HG03060 (cell line): ENCODE data around the gene AMER1.
A peak's percentile ranks its signal among the peaks of the same experiment; 100 is the strongest.
"Not testable (repeated sequence)": the region's sequence is repeated elsewhere in the genome, so short reads cannot be mapped to it uniquely, and the experiment has no call there.

Experiments
- ATAC-seq: cut with Tn5 transposase; IDR thresholded peaks from one replicate; pipeline ENCODE4 v1.9.1; 2021; ENCODE audit warnings: low read depth, moderate number of reproducible peaks; ENCODE audit not compliant: unreplicated experiment

The AMER1 gene

DNA sequence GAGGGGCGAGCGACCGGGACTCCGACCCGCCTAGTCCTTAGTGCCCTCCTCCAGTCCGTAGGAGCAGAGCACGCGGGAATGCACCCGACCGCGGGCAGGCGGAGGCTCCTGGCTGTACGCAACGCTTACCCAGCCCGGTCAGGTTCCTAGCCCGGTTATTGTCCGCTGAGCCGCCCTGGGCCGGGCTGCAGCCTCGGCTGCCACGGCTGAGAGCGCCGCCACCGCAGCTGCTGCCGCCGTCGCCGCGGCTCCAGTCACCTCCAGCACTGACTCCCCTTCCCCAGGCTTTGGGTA is at the start of gene AMER1:
Gene AMER1 (minus strand): TSS at position 268 of the 294 bp plus-strand sequence. CDS start 12,422 bp downstream, outside the sequence.
- ATAC-seq = peak; percentile 21

DNA sequence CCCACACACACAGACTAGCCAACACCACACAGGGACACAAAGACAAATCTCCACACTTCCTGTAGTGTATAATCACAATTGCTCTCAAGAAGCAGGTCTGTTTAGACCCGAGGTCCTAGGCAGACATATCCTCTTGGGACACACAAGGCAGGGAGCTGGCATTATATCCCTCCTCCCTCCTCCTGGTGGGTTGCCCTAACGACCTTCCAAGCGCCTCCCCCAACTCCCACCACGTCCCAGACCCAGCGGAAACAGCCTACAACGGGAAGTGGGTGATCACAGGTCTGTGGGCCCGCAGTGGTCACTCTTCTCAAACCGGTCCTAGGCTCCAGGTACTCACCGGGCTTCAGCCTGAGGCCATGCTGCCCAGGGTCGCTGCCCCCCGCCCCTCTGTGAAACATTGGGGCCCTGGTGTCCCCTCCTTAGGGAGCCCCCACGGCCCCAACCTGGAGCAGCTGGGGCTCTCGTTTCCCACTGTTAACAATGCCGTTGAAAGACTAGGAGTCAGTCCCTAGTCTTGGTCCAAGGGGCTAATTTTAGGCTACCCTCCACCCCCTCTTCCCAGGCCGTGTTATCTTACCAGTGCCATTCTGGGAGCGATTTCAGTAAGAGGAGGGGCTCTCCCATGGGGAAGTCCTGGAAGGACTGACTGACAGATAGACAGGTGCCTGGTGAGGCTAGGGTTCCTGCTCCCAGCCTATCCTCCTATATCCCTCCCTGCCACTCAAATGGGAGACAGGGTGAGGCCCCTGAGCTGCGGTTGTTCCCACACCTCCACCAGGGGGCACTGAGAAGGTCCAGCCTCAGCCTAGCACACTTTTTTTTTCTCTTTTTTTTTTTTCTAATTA is 24.8 kb upstream of the AMER1 start, which contains the start of gene ASB12:
Gene ASB12 (minus strand): TSS at position 485 of the 848 bp plus-strand sequence. CDS start 4,957 bp downstream, outside the sequence.
- ATAC-seq = no peak

DNA sequence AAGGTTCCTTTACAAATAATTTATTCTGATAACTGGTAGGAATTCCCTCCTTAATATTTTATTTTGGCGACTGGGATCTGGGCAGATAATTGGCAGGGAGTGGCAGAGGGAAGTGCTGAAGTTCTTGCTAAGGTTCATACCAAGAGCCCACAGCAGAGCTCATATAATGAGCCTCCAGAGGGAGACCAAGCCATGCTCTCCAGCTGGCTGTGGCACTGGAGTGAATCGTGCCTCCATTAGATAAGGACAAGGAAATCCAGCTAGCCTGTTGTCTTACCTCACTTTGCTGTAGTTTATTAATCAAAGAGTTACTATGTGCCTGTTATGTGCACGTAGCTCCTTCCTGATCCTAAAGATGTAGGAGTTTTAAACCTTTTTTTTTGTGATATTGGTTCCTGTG is 23.6 kb upstream of the AMER1 start:
- no peak for ATAC-seq

DNA sequence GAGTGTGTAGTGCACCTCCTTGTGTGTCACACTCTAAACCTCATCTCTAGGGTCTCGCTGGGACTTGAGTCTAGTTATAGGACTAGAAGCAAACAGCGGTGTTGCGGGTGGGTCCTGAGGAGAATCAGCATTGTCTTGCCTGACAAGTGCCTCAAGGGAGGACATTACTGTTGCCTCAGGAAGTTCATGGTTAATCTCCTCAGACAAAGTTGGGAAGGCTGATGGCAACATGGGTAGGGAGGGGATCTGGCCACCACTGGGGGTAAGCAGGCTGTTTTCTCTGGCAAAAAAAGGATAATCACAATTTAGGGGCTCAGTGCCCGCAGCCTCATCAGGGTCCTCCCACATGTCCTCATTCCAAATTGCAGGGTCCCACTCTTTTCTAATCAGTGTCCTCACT is 12.5 kb upstream of the AMER1 start:
- ATAC-seq = no peak

DNA sequence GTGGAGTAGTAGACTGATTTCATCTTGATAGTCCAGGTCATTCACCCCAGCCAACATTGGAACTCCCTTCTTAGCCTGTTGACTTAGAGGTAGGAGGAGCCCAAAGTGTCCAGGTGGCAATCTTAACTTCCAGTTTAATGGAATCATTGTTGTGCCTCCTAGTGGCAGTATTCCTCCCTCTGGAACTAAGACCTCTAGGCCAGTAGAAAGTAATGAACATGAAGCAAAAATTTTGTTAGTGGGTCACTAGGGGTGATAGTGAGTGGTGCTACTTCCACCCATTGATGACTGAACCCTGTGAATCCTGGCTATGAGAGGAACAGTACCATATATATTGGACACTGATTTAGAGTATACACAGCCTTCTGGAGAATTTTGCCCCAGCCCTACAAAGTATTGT is 8.5 kb upstream of the AMER1 start:
- ATAC-seq = not testable (repeated sequence)

DNA sequence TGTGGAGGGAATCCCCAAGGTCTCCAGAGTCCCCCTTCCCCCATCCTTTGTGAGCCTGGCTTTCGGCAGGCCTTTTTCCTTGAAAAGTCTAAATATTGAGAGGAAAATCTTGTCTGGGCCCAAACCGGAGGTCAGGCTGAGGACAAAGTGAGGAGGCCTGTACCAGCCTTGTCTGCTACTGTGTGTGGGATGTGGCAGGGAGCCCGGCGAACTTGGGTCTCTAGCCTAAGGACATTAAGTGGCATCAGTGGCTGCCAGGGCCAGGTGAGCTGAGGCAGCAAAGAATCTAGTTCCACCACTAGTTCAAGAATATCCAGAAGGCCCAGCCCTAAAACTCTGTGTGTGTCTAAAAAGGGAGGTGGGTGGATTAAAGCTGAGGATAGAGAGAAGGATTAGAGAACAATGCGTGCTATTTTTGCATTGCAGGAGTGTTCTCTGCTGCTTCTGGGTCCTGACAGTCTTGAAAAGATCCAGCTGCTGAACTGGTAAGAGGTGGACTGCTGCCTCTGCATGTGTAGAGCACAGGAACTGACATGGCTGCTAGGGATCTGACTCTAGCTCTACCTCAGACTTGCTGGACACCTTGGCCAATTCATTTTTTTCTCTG is 1.2 kb upstream of the AMER1 start:
- ATAC-seq = no peak

DNA sequence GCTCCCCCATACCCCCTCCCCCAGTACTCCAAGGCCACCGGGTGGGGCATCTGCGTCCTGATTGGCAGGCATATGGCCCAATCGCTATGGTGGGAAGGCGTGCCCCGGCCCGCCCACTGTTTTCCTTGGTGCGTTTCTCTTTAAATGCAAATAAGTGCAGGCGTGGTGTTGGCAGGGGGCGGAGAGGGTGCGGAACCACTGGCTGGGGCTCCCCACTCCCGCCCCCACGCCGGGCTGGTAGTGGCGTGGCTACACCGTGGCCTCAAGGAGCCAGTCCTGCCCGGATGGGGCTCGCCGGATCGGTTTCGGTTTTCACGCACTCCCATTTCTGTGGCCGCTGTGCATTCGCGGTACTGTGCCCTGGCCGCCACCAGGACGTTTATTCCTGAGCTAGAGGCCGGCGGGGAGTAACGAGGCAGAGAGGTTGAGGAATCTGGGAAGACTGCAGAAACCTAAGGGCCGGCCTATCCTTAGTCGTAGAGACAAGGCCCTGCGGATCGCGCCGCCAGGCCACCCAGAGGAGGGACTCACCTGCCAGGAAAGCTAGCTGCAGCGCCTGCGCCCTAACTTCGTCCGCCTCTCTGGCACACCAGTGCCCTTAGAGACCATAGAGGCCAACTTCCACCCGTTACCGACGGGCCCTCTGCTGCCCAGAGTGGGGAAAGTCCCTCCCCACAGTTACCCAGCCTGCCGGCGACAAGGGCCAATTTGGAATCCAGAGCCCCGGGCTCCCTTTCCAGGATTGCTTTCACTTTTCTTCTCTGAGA is 410 bp upstream of the AMER1 start:
- peak; percentile 90 for ATAC-seq

DNA sequence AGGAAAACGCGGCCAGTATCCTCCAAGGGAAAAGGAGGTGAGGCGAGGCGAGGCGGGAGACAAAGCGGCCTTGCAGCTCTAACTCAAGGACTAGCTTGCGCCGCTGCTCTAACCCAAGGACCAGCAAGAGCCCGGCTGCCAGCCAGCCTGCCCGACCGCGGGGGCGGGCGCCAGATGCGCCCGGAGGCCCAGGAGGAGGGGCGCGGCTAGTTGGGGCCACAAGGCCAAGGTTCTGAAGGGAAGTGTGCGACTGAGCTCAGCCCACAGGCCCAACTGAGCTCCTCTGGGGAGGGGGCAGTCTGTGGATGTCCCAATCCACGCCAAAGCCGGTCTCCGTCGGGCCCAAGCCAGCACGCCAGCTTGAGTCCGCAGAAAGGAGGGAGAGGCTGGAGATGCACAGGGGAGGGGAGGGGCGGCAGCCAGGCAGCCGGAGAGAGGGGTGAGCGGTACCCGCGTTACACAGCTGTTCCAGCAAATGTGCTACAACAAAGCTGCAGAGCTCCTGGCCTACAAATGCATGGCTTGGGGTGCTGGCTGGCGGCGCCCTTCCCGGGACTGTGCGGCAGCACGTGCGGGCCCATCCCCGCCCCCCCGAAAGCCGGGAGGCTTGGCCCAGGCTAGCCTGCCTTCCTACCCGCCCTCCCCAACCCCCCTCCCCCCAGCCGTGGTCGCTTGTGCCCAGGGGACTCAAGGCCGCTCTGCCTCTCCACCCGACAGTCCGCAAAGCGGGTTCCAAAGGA is 637 bp downstream of the AMER1 start:
- ATAC-seq = no peak

DNA sequence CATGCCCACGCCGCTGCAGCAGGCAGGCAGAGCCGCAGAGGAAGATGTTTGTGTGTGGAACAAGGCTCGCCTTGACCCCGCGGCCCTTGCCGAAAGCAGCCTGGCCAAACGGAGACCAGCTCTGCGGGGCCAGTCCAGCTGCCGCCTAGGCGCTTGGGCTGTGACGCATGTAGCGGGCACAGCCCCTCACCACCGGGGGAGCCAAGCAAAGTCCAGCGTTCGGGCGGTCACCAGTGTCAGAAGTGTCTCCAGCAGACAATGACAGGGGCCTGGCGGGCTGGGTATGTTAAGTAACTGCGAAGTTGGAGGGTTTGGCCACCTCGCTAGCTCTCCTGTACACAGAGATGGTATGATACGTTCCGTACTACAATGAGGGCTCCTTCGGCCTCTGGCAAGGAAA is 1.3 kb downstream of the AMER1 start:
- no peak for ATAC-seq

DNA sequence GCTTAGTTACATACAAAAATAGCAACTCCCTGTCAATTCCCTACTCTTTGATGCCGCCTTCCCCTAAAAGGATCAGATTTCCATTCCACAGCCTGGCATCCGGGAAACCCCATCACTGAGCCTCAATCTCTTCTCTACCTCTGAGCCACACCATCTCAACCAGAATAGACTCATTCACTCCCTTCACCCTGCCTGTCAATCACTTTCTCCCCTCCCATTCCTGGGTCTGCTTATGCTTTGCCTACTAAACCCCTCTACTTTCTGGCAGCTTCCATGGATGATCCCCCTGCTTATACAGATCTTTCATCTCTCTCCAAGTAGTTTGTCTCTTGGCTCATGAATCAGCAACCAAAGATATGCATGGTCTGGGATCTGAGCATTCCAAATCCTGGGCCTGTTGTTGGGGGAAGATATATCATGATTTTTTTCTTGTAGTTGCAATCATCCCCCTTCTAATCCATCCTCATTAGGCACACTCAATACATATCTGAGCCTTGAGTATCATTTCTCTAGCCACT is 2.6 kb downstream of the AMER1 start:
- no peak for ATAC-seq

DNA sequence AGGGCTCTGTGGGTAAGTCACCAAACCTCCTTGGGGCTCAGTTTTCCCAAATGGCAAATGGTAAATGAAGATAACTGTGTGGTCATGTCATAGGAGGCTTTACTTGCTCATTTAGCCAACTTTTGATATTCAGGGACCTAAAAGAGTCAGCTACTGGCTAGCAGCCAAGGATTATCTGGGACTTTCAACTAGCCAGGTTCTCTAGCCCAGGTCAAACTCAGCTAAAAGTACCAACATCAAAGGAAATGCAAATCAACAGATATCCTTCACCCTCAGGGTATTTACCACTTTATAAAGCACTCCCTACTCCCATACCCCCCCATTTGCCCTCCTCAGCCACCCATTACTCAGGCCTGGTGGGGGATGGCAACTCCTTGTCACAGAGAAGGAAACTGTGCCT is 7.5 kb downstream of the AMER1 start:
- no peak for ATAC-seq

DNA sequence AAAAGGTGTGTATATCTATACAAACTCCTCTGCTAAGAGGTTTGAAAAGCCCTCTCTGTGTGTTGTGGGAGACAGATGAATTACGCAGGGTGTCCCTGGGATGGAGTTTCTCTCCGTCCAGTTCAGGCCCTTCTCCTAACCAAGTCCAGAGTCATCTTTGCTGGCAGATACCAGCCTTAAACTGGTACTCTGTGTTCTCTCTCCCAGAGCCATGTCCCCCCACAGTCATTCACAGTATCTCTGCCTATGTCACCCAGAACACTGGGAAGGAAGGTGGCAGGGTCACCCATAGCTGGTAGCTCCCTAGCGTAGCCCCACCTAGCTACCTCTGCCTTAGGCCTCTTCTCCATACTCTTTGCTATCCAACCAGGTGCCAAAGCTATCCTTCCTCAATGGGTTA is 8.9 kb downstream of the AMER1 start:
- no peak for ATAC-seq

DNA sequence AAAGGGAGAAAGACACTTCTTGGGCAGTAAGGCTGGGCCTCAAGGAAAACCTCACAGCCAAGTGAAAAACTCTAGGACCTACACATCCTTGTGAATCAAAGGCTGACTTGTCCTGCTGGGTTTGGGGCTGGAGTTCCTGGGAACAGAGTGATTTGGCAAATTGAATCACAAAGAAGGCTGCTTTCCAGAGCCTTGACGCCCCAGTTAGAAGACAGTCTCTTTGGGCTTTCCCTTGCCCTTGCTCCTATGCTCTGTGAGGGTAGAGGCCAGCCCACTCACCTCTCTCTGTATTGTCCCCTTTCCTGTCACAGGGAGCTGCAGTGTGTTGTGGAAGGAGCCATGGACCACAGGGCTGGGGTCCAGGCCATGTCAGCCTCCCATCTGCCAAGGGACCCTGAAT is 9.6 kb downstream of the AMER1 start:
- ATAC-seq = no peak

DNA sequence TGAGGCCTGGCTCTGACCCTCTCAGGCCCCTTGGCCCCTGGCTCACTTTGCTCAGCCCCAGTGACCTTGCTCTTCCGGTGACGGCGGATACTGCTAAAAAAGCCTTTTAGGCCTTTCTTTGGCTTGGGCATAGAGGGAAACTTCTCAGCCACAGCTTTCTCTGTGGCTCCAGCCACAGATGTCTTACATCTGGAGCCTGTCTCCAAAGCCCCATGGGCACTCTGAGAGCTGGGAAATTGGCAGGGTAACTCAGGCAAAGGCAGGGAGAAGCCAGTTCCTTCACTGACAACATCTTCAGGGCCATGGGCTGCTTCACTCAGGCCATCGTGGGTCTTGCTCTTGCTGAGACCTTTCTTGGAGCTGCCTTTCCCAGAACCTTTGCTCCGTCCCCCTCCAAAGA is 12.8 kb downstream of the AMER1 start:
- no peak for ATAC-seq

DNA sequence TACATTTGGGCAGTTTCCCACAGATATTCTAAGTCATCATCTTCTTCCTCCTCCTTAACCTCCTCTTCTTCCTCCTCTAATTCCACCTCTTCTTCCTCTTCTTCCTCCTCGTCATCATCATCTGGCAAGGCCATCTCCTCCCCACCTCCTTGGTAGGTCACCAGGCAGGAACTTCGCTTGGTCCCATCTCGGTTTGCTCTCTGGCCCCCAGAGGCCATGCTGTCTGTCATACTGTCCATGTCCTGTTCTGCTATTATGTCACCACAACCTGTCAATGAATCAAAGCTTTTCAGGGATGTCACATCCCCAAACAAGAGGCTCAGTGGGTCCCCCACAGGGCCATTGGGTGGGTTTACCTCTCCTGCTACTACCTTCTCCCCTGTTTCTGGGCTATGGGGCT is 13.5 kb downstream of the AMER1 start:
- no peak for ATAC-seq

DNA sequence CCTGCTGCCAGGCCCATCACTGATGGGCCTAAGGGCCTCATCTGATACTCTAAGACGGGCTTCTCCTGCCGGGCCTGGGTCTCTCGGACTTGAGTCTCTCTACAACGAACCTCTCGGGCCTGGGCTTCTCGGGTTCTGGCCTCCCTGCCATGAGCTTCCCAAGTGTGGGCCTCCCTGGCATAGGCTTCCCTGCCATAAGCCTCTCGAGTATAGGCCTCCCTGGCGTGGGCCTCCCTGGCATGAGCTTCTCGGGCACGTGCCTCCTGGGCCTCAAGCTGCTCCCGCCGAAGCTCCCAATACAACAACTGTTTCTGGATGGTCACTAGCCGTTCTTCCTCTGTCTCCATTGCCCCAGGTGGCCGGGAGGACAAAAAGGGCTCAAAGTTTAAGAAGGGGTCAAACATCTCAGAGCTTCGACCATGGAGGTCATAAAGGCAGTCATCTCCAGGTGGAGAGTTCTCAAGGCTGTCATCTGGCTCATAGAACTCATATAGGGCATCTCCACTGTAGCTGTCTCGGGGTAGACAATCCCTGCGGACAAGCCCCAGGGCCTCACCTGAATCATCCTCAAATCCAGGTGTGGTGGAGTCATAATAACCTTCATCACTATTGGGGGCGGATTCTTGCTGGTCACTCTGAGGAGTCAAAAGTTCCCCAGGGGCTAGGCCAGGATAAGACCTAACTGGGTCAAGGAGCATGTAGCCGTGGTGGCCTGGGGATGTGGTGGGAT is 14.1 kb downstream of the AMER1 start:
- no peak for ATAC-seq

DNA sequence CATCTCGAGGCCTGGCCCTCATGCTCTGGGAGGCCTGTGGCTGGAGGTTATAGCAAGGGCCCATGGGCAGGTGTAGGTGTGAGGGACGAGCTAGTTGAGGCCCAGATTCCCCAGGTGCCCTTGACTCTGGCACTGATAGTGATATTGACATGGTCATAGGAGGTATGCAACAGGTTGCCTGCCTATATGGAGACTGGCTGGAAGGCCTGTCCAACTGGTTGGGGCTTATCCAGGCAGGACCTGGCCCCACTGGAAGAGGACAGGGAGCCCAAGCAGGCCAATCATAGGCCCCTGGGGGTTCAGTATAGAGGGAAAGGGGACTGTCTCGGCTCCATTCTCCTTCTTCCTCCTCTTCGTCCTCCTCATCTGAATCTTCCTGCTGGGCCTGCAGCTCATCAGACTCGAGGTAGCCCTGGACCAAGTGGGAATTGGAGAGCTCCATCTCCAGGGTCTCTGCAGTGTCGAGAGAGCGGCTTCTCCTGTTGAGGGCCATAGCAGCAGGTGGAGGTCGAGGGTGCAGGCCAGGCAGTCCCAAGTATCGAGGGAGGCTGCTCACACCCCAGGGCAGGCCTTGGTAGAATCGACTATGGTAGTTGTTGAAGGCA is 15.3 kb downstream of the AMER1 start:
- ATAC-seq = no peak

DNA sequence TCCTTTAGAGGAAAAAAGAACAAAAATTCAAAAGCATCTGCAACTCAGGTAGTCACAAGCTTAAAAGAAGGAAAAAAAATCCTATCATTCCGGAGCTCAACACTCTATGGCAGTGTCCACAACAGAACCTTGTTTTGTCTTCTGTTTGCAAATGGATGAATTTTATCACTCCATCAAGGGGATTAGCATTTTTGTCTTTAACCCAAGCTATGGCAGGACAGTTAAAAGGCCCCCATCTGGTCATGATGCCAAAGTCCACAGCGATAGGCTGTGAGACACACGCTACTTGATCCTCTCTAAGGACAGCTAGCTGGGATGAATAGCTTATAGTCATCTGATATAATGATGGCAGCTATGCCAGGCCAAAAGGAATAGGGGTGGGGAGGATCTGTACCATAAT is 16.6 kb downstream of the AMER1 start:
- ATAC-seq = no peak

DNA sequence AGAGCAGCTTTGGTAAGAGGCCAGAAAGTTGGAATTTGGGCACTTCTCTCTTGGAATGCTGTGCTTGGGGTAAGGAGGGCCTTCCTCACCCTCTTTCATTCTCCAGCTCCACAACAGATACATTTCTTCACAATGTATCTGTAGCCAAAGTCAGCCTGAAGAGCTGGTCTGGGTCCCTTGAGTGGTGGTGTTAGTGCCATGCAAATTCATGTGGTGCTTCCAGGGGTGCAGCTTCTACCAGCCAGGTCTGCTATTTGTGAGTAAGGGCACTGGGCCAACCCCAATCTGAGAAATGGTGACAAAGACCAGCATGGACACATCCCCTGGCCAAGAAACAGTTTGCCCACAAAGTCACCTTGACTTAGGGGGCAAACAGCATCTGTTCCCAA is 17.8 kb downstream of the AMER1 start:
- ATAC-seq = no peak
